ENCODE data around the gene SCARF1.

GRCh38 chr17:1638624-1639300 is 6.8 kb downstream of the SCARF1 start:
- TF ChIP-seq EP300 (IDR thresholded peaks at IDR 0.05): no peak
- TF ChIP-seq, protein P1, sequence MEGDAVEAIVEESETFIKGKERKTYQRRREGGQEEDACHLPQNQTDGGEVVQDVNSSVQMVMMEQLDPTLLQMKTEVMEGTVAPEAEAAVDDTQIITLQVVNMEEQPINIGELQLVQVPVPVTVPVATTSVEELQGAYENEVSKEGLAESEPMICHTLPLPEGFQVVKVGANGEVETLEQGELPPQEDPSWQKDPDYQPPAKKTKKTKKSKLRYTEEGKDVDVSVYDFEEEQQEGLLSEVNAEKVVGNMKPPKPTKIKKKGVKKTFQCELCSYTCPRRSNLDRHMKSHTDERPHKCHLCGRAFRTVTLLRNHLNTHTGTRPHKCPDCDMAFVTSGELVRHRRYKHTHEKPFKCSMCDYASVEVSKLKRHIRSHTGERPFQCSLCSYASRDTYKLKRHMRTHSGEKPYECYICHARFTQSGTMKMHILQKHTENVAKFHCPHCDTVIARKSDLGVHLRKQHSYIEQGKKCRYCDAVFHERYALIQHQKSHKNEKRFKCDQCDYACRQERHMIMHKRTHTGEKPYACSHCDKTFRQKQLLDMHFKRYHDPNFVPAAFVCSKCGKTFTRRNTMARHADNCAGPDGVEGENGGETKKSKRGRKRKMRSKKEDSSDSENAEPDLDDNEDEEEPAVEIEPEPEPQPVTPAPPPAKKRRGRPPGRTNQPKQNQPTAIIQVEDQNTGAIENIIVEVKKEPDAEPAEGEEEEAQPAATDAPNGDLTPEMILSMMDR (IDR thresholded peaks at IDR 0.05): no peak
- TF ChIP-seq POLR2A (IDR thresholded peaks at IDR 0.05): no peak

All from ovary (tissue), 3 donors.